OCI-LY7 (cell line): ENCODE measurements around the gene ATG9B. TPM values are rescaled to one million over a fixed set of nuclear protein-coding genes. Genes with fewer than 3 reads are reported as not detected.

Experiments
- BruUV-seq: library from RNA; stranded (reverse); fragments of 400-500 nt; replicated peaks from 2 replicates; lab custom pipeline; 2021; lab: Mats Ljungman, UMichigan
- CTCF ChIA-PET: fragments of 300-600 bp; sonication (Branson Sonifier 250); formaldehyde crosslinking; loops from one replicate; lab custom pipeline; 2022; ENCODE audit warnings: antibody characterized with exemption; ENCODE audit not compliant: unreplicated experiment; lab: Charles Lee
- POLR2A ChIA-PET: fragments of 300-600 bp; sonication (Branson Sonifier 250); formaldehyde crosslinking; loops from one replicate; lab custom pipeline; 2022; ENCODE audit warnings: antibody characterized with exemption; lab: Charles Lee
- DNase-seq: peaks from one replicate; pipeline ENCODE4 v3.0.0-alpha.2; 2015; ENCODE audit warnings: low spot score
- H2AFZ ChIP-seq: fragments of 200-600 bp; sonication (generic), shearing (Covaris generic); 2 replicates; pipeline ENCODE4 v1.6.1; 2014; ENCODE audit warnings: mild to moderate bottlenecking, antibody characterized with exemption, low read length, moderate library complexity
- H3K27ac ChIP-seq: fragments of 200-600 bp; sonication (generic); 2 replicates; pipeline ENCODE4 v1.5.1; 2014; ENCODE audit warnings: mixed run types, low read depth, mild to moderate bottlenecking, moderate library complexity, low read length, inconsistent platforms; ENCODE audit not compliant: poor library complexity, severe bottlenecking
- H3K36me3 ChIP-seq: fragments of 200-600 bp; sonication (generic); 2 replicates; pipeline ENCODE4 v1.6.1; 2014; ENCODE audit warnings: mild to moderate bottlenecking, antibody characterized with exemption, low read length, moderate library complexity, mixed read lengths; ENCODE audit not compliant: insufficient read depth
- H3K4me1 ChIP-seq: fragments of 200-600 bp; sonication (generic); 2 replicates; pipeline ENCODE4 v1.5.1; 2014; ENCODE audit warnings: mild to moderate bottlenecking, low read length; ENCODE audit not compliant: insufficient read depth, poor library complexity, severe bottlenecking
- H3K4me2 ChIP-seq: fragments of 200-600 bp; sonication (generic); 2 replicates; pipeline ENCODE4 v1.6.1; 2014; ENCODE audit warnings: mild to moderate bottlenecking, low read length
- H3K4me3 ChIP-seq: fragments of 200-600 bp; sonication (generic); 2 replicates; pipeline ENCODE4 v1.5.1; 2014; ENCODE audit warnings: mild to moderate bottlenecking, low read depth, low read length; ENCODE audit not compliant: poor library complexity, severe bottlenecking
- H3K79me2 ChIP-seq: fragments of 200-600 bp; sonication (generic); 2 replicates; pipeline ENCODE4 v1.6.1; 2016; ENCODE audit warnings: low read depth, mild to moderate bottlenecking, low read length, moderate library complexity, mixed read lengths; ENCODE audit not compliant: insufficient read depth
- H3K9me2 ChIP-seq: fragments of 200-600 bp; sonication (generic); 2 replicates; pipeline ENCODE4 v1.6.1; 2016; ENCODE audit warnings: mild to moderate bottlenecking, low read length, mixed read lengths; ENCODE audit not compliant: insufficient read depth
- H3K9me3 ChIP-seq: fragments of 200-600 bp; sonication (generic); 2 replicates; pipeline ENCODE4 v1.6.1; 2014; ENCODE audit warnings: mild to moderate bottlenecking, mixed run types, low read length, mixed read lengths
- H4K20me1 ChIP-seq: fragments of 200-600 bp; sonication (generic); 2 replicates; pipeline ENCODE4 v1.6.1; 2014; ENCODE audit warnings: mild to moderate bottlenecking, antibody characterized with exemption, low read length, moderate library complexity, mixed read lengths; ENCODE audit not compliant: insufficient read depth
- CTCF ChIP-seq: fragments of 200-600 bp; sonication (generic); conservative IDR thresholded peaks from 2 replicates; pipeline ENCODE4 v1.5.1; 2014; ENCODE audit warnings: mild to moderate bottlenecking, antibody characterized with exemption, low read length, moderate library complexity, mixed read lengths
- EZH2phosphoT487 ChIP-seq: fragments of 200-600 bp; sonication (generic); IDR thresholded peaks from 2 replicates; pipeline ENCODE4 v1.6.1; 2018; ENCODE audit warnings: low read depth, borderline replicate concordance, mild to moderate bottlenecking, mixed run types, antibody characterized with exemption, low read length, moderate library complexity, mixed read lengths
- intact Hi-C: fragments of 100-400 bp; cut with micrococcal nuclease; formaldehyde crosslinking; loops from one replicate; pipeline ENCODE4 v1.10.0; 2022; ENCODE audit not compliant: unreplicated experiment
- total RNA-seq, 2 experiments: library from RNA; depleted of rRNA in 1 of 2; stranded (reverse); fragments of >200 nt in 1 of 2; shearing (Covaris generic) in 1 of 2; gene quantifications; 2 replicates each; pipeline ENCODE4 v1.2.3, GENCODE V29; 2014 to 2022

Gene ATG9B
- total RNA-seq, 2 experiments from 2014 or later: 0.97 to 1.1 TPM

- peak; percentile 14 for DNase-seq
- no TSS peak for BruUV-seq
- Histone ChIP-seq H3K4me1 (peaks cover 34% of the 10 kb centered on the region), H3K4me3 (no peak overlapping the region), H3K9me2 (no peaks in the 10 kb centered on the region), H3K4me2 (peak overlapping the region; percentile 88), H3K9me3 (no peaks in the 10 kb centered on the region), H2AFZ (no peak overlapping the region), H3K79me2 (peaks cover 14% of the 10 kb centered on the region; the same call in 1 of the 2 replicates), H4K20me1 (no peaks in the 10 kb centered on the region), H3K27ac (no peak overlapping the region), H3K36me3 (no peaks in the 10 kb centered on the region)
- POLR2A ChIA-PET: no interaction called here
- intact Hi-C loops: no loop called here
- TF ChIP-seq EZH2phosphoT487 (no peak), CTCF (0 out of 2 replicates have a peak, but pooled peaks have one; percentile 26)
- CTCF ChIA-PET: no interaction called here
These were observed 32.0 kb upstream of the ATG9B start for GRCh38 chr7:151056283-151056665.

- Histone ChIP-seq H3K9me2 (no peaks in the 10 kb centered on the region), H3K4me2 (no peak overlapping the region), H3K27ac (no peak overlapping the region), H4K20me1 (no peaks in the 10 kb centered on the region), H3K4me3 (no peak overlapping the region), H3K4me1 (peaks cover 19% of the 10 kb centered on the region), H3K36me3 (no peaks in the 10 kb centered on the region), H2AFZ (no peak overlapping the region), H3K79me2 (no peaks in the 10 kb centered on the region), H3K9me3 (no peaks in the 10 kb centered on the region)
- ChIA-PET POLR2A (no interaction called here), CTCF (no interaction called here)
- no TSS peak for BruUV-seq
- intact Hi-C loops: no loop called here
- TF ChIP-seq EZH2phosphoT487: no peak
- no peak for TF ChIP-seq CTCF
- DNase-seq: no peak
These were observed 29.5 kb upstream of the ATG9B start for GRCh38 chr7:151053751-151054150.

GRCh38 chr7:151053096-151053495 lies 28.8 kb upstream of the ATG9B start:
- H2AFZ ChIP-seq: no peak overlapping the region

More at GRCh38 chr7:151053096-151053495, 28.8 kb upstream of the ATG9B start:
- POLR2A ChIA-PET: no interaction called here
- H3K36me3 ChIP-seq: no peaks in the 10 kb centered on the region
- no peaks in the 10 kb centered on the region for H3K9me2 ChIP-seq
- H3K9me3 ChIP-seq: no peaks in the 10 kb centered on the region
- CTCF ChIA-PET: interaction anchor here (0.7 kb wide), 1 partner anchor 77 kb away, joined by 3 read pairs; no protein-coding TSS in a partner anchor
- no peaks in the 10 kb centered on the region for H3K79me2 ChIP-seq
- no peak for DNase-seq
- intact Hi-C loops: no loop called here
- H3K27ac ChIP-seq: no peak overlapping the region
- H4K20me1 ChIP-seq: no peaks in the 10 kb centered on the region
- TF ChIP-seq EZH2phosphoT487 (no peak), CTCF (no peak)
- peaks cover 14% of the 10 kb centered on the region for H3K4me1 ChIP-seq
- BruUV-seq: no TSS peak
- no peak overlapping the region for H3K4me3 ChIP-seq
- H3K4me2 ChIP-seq: no peak overlapping the region
